Central memory CD4-positive, alpha-beta T cell (primary cell): ENCODE results near the gene POU2AF1.

Source experiments
- DNase-seq: peaks from one replicate; pipeline ENCODE4 v3.0.0; 2022

Gene POU2AF1

DNA sequence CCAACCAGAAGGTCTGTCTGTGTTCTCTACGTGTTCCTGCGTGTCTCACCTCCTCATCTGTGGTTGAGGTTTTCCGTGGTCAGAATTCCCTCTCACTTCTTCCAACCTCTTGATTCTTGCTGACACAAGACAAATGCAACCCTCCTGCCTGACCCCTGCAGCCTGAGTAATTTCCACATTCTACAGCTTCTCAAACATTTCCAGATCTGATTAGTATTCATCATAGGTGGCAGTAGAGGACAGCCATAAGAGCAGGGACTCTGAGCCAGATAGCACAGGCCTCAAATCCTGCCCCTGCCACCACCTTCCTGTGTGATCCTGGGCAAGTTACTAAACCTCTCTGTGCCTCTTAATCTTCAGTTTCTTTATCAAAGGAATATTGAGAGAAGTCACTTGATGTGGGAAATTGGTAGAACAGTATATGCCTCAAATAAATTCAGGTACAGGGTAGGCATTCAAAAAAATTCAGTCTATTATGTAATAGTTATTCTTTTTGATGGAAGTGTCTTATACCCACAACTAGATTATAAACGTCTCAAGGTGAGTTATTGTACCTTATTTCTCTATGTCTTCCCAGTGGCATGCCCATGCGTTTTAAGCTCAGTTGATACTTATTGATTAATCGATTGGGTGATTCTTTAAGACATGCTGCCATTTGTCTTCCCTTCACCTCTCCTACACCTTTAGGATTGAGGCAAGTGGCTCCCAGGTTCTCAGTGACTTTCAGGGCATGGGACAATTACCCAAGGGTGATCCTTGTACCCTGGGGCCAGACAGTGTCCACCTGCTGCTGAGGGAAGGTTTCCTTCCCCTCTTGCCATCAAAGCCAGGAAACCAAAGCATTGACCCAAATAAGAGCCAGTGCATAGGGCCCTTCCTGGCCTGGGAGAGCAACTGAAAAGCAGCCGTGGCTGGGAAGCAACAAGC lies 19.6 kb downstream of the POU2AF1 start:
- no peak for DNase-seq

DNA sequence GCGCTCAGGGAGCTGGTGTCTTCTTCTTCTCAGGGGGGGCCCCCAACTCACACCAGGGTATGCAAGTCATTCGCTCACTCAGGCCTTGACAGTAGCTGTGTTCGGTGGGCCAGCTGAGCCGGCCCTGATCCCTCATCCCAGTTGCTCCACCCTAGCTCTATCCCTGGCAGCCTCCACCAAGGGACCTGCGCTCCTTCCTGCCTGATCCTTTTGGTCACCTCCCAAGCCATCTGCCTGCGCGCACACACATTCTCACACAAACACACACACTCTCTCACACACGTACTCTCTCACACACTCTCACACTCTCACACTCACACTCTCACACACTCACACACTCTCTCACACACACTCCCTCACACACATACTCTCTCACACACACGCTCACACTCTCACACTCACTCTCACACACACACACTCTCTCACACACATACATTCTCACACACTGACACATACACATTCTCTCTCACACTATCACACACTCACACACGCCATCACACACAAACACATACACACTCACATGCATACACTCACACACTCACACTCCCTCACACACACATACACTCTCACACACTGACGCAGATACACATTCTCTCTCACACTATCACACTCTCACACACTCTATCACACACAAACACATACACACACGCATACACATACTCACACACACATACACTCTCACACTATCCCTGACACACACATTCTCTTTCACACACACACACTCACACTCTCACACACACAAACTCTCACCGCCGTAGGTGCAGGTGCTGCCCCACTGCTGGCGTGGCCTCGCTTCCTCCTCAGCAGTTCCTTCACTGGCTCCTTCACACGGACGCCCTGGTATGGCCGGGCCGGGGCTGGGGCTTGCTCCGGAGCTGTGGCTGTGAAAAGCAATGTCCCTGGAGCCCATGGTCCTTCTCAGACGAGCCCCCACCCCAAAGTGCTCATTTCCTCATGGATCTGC lies 20.8 kb downstream of the POU2AF1 start:
- DNase-seq = no peak

DNA sequence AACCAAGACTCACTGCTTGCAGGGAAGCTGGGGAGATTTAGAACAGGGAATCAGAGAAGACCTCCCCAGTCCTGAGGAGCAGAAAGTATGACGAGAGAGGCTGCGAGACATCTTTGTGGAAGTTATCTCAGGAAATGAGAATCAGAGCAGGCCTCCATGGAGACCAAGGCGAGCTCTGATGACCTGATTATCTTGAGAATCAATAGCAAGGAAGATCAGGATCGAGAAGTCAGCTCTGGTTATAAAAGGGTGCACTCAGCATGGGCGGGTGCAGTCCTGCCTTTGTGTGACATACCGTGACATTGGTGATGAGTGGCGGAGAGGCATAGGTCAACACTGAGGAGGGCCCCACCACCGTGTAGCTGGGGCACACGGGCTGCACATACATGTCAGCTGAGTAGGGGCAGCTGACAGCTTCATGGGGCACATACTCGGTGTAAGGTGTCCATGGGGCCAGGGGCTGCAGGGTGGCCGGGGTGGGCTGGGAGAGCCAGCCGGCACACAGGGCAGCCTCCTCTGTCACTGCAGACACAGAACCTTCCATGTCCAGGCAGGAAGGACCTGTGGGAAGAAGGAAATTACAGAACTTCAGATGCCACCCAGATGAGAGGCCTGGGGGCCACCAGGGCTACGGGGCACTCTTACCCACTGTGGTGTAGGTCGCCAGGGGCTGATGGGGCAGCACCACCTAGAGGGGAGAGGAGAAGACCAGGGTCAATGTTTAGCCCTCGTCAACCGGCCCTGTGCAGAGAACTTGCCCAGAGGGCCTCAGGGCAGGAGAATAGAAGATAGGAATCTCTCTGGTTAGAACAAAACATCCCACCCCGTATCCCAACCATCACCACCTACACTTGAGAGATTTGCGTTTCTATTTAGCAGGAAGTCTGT lies 21.7 kb downstream of the POU2AF1 start:
- no peak for DNase-seq

DNA sequence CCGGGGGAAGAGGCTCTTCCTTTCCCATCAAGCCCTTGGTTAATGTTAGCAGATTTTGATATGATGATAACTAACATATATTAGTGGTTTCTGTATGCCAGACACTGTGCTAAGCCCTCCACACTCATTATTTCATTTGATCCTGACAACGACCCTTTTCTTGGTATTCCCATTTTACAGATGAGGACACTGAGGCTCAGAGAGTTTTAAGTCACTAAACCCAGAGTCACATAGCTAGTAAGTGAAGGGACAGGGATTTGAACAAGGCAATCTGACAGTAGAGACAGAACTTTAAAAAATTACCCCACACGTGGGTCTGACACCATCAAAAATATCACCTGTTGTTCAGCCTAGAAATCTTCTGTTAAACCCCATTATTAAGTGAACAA lies 22.4 kb downstream of the POU2AF1 start:
- DNase-seq = no peak

DNA sequence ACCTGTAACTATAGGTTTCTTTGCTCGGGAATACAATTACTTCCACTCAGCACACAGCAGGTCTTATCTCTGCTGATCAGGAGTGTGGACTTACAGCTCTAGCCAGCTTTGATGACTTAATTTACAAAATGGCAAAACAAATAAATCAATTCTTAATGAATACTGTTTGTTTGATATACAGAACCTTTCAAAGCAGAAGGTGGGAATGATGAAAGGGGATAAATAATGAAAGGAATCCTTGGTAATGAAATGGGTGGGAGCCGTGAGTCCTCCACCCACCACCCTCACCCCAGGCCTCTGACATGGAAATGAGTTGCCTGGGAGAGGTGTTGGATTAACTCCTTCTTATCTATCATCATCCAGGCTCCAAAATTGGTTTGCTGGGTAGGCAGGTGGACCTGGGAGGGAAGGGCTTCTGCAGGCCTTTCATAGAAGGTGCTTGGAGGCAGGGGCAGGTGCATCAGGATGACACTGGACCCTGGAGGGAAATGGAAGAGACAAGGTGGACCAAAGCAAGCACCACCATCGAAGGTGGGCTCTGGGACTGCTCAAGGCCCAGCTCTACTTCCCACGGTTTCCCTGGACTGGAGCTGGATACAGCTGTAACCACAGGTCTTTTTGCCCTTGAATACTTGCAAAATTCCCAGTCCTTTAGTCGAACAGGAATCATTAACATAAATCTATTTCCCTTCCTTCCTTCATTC lies 23.0 kb downstream of the POU2AF1 start:
- no peak for DNase-seq

DNA sequence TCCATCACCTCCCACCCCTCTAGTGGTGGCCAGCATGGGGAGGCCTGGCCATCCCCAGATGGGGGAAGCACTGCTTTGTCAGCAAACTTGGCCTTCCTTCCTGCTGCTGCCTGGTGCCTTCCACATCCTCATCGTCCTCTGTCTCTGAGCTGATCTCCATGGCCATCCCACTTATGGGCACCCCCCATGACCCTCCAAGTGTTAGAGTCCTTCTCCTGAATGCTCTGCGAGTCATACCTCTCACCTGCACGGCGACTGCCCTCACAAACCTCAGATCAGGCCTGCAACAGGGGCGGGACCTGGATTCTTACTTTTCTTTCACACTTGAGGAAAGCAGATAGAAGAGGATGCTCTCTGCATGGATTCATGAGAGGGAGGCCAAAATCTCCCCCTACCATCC lies 24.0 kb downstream of the POU2AF1 start:
- no peak for DNase-seq

DNA sequence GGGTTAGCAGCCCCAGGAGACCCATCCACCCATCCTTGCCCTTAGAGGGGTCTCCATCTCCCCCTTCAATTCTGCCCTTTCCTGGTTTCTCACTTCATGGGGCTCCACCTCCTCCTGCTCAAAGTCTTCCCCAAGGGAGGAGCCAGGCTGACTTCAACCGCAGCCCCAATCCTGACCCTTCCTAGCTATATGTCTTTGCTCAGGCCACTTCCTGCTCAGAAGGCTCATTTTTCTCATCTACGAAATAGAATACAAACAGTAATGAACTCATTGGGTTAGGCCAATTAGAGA lies 24.5 kb downstream of the POU2AF1 start:
- DNase-seq = no peak

DNA sequence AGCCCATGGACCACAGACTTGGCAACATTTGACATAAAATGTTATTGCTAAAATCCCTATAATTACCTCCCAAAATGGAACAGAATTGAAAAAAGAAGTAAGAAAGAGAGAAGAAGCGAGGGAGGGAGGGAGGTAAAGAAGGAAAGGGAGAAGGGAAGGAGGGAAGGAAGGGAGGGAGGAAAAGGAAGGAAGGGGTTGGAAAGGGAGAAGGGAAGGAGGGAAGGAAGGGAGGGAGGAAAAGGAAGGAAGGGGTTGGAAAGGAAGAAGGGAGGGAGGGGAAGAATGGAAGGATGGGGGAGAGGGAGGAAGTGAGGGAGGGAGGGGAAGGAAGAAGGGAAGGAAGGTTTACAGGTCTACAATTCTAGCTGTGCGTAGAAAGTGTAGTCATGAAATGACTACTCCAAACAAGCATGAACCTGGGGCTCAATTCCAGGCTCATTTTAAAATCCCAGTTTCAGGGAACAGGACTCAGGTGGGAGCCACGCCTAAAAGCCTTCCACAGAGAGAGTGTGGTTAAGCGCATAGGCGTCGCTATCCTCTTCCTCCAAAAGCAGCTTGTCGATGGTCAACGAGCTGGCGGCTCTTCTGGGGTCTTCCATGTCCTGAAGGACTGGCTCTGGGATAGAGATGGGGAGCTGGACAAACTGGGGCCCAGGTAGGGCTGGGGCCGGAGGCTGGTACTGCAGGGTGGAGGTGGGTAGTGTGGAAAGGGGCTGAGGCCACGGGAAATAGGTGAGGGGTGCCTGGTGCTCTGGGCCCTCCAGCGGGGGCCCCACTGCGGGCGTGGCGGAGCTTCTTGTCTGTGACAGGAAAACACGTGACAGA lies 25.1 kb downstream of the POU2AF1 start:
- no peak for DNase-seq

DNA sequence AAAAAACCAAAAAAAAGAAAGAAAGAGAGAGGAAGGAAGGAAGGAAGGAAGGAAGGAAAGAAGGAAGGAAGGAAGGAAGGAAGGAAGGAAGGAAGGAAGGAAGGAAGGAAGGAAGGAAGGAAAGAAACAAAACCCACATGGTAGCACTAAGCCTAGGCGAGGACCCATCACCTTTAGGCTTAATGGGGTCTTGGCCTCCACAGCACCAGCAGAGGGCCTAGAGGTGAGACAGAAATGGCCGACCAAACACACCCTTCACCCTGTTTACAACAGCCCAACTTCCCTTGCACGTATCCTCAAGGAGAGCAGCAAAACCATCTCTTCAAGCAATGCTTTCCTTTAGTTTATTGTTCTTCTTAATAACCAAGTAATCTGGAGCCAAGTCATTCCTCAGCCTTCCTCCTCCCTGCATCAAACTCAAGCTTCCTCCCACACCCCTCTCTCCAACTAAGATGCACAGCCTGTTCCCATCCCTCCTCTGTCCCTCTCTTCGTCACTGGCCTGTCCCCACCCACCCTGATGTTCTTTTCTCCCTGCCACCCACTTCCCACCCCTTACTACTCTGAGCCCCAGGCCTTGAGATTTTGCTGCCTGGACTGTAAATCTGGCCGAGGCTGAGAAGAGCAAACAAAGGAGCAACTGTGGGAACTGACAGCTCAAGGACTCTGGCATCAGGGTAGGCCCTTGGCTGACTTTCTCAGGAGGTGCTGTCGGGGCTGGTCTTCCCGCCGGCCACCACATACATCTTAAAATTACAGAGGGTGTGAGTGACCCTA lies 26.0 kb downstream of the POU2AF1 start:
- no peak for DNase-seq

DNA sequence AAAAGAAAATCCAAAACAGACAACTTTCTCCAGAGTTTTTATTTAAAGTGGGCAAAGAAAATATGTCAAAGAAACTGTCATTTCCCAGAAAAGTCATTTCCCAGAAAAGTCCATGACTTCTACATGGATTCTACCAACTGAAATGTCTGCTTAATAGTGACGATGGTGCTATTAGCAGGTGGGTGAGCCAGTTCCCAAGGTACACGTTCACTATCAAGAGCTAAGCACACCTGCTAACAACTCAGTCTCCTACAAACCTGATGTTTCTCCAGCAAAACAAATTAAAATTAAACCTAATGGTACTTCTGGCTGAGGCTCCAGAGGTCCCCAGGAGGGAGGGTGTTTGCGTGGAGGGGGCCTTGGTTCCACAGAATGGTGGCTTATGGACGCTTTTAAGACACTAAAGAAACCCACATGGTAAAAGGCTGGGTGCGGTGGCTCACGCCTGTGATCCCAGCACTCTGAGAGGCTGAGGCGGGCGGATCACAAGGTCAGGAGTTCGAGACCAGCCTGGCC lies 26.8 kb downstream of the POU2AF1 start:
- DNase-seq = no peak

DNA sequence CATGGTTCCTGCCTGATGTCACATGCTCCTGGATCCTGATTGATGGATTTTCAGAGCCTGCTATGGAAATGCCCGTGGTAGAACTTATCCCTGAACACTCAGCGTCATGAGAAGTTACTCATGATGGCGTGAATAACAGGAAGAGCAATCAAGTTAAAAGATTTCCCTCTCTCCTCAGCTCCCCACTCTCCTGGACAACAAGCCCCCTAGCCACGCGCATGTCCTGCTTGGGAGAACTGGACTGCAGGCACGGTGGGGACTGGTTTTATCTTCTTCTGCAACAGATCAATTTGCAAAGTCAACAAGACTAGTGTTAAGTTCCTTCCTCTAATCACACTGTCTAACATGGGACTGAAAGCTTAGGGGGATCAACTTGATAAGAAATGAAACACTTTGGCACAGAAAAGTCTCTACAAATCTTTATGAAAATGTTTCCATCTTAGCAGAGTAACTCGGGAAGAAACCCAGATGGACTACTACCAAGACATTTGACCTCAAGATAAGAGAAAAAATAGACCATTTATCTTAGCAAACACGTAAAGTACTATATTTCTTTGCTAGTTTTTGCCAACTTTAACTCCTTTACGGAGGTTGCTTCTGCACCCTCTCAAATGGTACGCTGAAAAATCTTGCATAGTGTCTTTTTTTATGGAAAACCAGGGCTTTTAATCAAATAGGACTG lies 27.6 kb downstream of the POU2AF1 start:
- no peak for DNase-seq

DNA sequence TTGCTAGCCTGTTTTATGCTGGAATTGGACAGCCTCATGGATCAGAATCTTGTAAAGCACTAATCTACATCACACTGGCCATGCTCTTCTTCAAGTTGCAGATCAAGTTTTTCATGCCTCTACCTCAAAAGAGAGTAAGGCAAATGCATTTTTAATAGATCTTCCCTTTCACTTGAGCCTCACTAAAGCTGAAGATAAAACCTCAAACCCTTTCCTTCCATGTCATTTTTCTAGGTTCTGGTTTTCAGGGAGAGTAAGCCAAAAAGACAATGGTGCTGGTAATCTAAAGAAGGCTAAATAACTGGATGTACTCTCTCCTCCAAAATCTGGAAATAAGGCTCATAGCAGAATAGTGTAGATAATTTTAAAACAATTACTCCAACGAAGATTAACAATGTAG lies 28.3 kb downstream of the POU2AF1 start:
- DNase-seq = no peak

DNA sequence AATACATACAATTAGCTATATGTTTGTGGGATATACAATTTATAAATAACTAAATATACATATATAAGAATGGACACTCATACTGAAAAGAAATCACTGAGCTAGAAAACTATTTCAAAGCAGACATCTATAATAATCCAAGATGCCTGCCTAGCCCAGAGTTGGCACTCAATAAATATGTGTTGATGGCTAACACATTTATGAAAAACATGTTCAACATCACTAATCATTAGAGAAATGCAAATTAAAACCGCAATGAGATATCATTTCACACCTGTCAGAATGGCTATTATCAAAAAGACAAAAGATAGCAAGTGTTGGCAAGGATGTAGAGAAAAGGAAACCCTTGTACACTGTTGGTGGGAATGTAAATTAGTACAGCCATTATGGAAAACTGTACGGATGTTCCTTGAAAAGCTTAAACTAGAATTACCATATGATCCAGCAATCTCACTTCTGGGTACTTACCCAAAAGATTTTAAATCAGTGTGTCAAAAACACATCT lies 29.8 kb downstream of the POU2AF1 start:
- DNase-seq = no peak

DNA sequence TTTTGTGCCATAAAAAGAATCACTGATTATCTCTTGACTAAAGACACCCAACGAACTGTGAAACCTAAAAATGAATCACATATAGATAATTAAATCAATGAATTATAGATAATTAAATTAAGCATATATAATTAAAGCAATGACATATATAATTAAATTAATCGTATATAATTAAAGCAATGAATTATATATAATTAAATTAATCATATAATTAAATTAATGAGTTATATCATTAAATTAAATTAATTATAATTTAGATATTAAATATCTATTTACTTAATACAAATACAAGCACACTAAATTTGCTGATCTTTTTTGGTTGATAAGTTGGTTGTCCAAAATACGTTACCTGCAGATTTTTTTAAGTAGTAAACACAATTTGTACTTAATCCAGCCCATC lies 30.9 kb downstream of the POU2AF1 start:
- DNase-seq = no peak

DNA sequence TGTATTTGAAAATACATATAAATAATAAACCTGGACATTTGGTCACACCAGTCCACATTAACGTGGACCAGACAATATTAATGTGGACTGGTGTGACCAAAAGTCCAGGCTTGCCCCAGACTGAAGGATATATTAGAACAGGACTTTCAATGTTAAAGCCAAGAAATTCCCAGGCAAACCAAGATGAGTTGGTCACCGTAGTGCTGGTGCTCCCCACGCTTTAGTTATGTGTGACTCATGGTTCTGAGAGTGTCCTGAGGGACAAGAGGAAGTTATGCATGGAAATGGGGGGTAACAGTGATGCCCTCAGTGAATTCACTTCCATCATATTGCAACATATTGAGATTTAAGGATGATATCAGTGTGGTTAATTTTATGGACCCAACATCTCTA lies 31.4 kb downstream of the POU2AF1 start:
- no peak for DNase-seq

DNA sequence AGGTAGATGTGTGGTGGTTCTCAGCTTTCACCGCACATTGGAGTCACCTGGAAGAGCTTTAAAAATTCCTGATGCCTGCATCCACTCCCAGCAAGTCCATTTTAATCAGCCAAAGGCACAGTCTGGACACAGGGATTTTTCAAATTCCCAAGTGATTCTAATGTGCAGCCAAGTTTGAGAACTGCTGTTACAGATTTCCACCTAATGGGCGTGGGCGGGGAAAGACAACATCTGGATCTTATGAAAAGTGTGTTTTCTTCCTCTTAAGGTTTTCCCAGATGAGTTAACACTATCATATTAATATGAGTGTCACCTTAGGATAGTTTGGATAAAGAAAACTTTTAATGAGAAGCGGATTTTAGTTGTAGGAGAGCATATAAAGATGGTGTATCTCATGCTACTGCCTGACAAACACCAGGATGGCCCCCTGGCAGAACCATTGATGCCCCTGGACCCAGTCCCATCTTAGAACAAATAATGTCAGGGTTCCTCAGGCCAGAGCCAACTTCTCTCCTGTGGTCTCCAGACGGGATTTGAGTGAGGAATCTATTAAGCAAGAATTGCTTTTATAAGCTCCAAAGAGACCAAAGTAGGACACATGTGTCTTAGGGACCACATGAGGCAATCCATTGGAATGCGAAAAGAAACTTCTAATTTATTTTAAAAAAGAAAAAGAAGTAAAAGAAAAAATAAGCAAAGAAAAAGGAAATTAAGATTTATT lies 31.9 kb downstream of the POU2AF1 start:
- no peak for DNase-seq

DNA sequence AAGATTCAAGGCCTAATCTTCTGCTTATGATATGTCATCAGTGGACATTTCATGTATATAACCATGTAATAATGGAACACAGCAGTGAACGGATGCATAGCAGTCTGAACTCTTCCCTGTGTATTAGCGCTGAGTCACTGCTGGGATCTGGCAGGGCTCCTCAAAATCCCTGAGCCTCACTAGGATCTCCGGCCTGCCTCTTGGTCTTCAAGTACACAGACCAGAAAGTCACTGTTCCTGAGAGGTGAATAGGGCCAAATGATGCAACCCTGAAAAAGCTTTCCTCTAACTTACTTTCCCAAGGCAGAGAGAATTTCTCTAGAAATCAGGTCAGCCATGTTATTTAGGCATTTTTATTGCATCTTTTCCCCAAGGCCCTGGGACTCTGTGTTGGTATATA lies 35.0 kb downstream of the POU2AF1 start:
- no peak for DNase-seq

DNA sequence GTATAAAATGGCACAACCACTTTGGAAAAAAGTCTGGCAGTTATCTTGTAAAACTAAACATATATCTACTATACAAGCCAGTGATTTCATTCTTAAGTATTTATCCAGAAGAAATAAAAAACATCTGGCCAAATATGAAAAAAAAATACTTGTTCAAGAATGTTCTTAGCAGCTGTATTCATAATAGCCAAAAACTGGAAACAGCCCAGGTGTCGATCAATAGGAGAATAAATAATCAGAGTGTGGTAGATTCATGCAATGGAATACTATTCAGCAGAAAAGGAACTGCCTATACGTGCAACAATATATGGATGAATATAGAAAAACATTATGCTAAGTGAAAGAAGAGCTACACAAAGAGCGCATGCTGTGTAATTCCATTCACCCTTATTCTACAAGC lies 36.7 kb downstream of the POU2AF1 start:
- no peak for DNase-seq
